Activated naive CD4-positive, alpha-beta T cell treated with Interleukin-2 at 50 U/mL for 16 hours (primary cell): ENCODE results near the gene NPHP1.
"Not testable (repeated sequence)": the region's sequence is repeated elsewhere in the genome, so short reads cannot be mapped to it uniquely, and the experiment has no call there.

ENCODE experiments used
- DNase-seq: peaks from one replicate; pipeline ENCODE4 v3.0.0-alpha.2; 2020

NPHP1 gene

DNA sequence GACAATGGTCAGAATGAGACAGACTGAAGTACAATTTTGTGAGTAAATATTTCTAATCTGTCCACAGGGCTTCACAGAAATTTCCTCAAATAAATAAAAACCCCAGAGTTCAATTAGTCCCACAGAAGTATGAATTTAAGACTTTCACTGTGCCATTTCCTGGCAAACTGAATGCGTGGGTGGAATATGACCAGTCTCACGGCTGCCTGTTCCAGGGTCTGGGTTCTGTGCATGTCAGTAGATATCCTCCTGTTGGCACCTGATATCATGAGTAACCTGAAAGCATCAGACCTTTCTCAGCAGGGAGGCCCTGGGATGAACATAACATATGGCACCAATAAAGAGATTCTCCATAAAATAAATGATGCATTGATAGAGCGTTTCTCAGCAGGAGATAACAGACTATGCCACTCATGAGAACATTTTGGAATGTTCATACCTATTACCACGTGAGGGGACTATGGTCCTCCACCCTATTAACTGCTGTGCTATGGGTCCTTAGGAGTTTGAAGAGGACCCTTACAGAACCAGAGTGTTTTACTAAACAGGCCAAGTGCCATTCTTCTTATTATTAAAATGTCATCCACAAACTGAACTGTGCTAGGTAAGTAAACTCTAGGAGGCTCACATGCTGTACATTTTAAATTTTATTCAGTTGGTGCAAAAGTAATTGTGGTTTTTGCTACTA, 78.6 kb downstream of the NPHP1 start:
- no peak for DNase-seq

DNA sequence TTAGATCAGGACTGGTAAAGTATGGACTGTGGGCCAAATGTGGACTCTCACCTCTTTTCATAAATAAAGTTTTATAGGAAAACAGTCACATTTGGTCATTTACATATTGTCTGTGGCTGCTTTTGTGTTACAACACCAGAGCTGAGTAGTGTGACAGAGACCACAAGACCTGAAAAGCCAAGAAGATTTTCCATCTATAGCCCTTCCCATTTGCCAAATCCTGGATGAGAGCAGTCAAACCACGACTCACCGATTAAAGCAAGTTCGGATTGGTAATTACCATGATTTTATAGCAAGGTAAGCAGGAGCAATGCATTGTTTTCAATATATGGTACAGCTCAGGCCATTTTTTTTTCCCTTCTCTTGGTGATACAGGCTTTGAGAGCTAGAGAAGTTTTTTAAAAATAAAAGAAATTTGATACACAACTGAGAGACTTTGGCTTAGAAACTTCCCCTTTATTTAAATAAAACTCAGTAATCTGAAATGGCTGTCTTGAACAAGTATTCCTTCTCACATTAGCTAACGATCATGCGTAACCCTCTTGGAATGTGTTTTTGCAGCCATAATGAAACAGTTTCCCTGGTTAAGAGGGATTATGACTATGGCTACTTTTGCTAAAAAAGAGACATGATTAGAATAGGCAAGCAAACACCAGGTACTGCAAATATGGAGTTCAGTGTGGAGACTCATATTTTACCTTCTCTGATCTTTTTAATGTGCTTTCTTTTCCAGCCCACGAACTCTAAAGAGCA, 79.7 kb downstream of the NPHP1 start:
- no peak for DNase-seq

DNA sequence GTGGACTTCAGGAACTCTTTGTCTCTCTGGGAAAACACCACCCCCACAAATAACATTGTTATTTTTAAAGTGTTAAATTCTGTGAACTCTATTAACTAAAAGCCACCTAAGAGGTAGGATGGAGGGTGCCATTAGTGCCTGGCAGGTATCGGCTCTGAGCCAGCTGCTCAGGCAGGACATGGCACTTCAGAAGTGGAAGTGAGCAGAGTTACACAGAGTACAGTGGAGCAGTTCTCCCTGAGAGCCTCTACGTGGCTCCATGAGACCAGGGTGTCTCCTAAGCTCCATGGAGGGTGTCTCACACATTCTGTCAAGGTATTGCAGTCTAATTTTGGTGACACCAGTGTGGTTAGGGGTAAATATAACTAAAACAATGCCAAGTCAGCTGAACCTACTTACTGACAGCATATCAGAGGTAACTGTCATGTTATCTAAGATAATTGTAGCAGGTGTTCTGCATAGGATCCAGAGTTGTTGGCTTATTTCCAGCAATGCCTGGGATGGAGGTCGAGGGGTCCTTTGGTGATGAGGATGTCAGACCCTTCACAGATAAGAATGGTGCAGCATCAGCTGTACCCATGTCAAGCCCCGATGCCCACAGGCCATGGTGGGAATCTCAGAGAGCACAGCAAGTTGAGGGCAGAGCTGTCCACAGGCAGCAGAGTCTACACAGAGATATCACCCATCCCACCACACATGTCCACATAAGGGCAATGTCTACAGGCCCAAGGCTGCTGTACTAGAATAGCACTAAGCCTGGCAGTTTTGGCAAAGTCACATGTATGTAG, 80.6 kb downstream of the NPHP1 start:
- DNase-seq, result no peak

DNA sequence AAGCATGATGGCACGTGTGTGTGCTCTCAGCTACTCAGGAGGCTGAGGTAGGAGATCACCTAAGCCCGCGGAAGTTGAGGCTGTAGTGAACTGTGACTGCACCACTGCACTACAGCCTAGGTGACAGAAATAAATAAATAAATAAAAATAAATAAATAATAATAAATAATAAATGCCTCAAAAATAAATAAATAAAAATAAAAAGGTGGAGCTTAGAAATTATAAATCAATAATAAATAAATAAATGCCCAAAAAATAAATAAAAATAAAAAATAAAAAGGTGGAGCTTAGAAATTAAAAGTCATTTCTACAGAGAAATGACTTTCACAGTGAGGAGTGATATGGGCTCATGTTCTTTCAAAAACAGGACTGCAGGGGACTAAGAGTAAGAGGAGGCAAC, 83.2 kb downstream of the NPHP1 start:
- DNase-seq, result no peak

DNA sequence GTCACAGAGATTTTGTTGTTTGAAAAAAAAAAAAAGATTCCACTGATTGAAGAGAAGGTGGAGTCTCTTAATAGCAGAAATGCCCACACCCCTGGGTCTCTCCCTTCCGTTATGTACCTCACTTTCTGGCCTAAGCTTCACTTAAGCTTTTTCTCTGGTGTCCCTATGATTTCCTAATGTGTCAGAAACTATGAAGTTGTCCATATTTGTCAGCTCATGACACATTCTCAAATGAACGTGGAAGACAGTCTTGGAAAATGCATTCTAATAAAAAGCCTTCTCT, 83.8 kb downstream of the NPHP1 start:
- DNase-seq, result no peak

DNA sequence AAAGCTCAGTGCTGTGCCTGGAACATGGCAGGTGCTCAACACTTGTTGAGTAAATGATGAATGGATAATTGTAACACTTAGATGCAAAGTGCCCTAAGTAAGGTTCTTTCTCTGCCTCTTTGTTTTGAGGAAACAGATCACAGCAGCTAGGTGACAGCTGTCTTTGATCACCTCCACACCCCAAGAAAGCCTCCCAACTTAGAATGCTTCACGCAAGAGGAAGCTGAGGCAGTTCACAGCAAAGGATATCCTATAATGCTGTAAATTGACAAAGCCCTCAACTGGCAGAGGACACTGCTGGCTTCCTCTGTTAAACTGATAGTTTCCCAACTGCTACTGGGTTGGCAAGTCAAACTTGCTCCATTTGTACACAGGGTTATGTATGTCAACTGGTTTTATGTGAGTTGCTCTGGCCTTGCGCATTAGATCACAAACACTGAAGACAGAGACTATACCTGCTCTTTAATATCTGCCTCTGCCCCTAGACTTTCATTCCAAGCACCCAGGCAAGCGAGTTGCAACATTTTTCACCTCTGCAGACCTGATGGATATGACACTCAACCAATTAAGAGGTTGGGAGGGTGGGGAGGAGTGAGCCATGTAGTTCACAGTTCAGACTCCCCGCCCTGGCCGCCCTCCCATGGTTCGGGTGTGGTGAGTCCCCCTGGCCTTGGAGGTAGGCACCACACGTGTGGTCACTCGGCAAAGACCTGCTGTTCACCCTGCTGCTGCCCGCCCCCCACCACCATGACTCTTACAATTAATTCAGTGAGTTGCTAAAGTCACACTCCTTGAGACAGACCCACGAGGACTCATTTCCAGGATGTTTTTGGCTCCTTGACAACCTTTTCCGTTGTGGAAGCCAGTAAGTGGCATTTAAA, 84.4 kb downstream of the NPHP1 start:
- no peak for DNase-seq

DNA sequence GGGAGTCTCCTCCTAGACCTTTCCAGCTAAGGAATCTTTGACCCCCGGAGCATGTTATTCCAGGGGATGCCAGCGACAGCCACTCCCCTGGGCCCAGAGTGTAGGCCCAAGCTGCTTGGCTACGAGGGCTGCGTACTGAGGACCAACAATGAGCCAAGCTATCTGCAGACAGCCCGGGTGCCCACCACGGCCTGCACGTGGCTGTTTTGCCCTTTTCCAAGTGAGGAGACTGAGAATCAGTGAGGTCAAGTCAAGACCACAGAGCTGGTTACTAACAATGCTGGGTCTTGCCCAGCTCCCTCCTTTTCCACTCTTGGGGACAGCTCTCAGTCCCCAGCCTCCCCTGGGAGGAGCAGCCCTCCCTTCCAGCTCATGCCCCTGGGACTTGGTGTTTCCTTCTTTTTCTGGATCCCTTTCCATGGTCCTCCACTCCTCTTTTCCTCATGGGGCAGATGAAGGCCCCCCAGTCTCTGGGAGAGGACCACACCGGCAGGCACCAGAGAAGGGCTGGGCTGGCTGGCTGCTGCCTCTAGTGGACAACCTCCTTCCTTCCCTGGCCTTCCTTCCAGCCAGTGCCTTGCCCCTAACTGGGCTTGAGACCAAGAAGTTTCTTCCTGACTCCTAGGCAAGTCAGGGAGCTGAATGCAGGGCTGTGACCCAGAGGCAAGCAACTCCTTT, 88.6 kb downstream of the NPHP1 start:
- no peak for DNase-seq

DNA sequence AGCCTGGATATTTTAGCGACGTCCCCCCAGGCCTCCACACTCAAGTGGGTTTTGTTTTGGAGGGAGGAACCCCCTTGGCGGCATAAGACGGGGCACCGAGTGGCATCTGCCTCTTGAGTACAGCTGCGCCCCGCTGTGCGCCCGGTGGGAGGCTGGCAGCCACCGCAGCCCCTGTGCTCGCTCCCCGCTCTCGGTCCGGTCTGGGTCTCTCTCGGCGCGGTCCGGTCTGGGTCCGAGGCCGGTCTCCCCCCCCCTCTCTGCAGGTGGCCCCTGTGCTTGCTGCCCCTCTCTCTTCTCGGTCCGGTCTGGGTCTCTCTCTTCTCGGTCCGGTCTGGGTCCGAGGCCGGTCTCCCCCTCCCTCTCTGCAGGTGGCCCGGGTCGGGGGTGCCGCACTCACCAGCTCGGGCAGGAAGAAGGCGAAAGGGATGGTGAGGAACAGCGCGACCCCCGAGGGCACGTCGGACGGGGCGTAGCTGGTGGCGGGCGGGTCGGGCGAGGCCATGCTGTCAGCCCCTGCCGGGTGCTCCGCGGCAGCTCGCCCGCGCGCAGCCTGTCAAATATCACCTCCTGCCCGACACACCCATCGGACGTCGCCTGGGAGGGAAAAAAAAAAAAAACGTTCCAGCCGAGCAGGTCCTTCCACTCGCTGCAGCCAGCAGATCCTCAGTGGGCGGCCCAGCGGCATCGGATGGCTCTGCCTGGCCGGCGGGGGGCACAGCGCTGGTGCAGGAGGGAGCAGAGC, 89.4 kb downstream of the NPHP1 start, which contains the start of gene MALL:
Gene MALL (minus strand): TSS at position 532 of the 742 bp plus-strand sequence. CDS start 30 bp downstream, at position 502.
- DNase-seq, result no peak

DNA sequence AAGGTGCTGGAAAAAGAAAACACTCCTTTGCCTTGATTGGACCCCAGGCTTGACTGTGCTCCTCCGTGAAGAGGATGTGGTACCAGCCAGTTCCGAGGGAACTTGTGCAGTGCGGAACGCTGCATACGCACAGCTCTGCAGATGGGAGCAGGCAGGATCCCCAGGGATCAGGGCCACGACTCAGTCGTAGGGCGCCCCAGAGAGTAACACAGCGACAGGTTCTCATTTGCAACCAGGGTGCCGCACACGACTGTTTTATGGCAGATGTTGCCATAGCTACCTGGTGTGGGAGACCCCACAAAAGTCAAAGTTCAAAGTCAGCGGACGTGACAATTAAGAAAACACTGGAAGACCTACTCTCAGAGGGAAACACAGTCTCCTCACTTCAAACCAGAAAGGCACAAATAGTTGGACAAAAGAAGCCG, 90.0 kb downstream of the NPHP1 start:
- DNase-seq, result no peak

DNA sequence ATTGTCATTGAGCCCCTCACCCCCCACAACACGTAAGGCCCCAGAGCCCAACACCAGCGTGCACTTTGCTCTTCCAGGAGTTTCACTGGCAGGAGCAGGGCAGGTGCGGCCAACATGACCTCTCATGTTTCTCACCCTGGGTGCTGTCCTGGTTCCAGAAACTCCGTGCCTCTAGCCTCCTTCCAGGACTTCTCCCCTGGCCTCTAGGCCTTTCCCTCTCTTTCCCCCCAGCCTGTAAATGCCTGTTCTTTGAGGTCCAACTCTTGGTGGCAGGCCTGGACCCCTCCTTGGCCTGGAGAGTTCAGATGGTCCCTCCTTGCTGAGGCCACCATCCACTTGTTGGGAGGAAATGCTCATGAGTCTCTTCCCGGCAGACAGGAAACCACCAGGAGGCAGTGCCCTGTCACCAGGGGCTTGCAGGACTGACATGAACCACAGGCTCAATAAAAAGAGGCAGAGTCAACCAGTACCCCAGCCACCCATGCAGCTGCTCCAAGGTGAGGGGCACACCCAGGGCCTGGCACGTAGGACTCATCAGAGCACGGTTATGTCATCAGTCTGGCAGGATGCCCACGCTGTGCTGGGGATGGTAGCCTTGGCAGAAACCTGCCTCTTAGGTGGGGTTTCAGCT, 90.7 kb downstream of the NPHP1 start:
- DNase-seq, result no peak

DNA sequence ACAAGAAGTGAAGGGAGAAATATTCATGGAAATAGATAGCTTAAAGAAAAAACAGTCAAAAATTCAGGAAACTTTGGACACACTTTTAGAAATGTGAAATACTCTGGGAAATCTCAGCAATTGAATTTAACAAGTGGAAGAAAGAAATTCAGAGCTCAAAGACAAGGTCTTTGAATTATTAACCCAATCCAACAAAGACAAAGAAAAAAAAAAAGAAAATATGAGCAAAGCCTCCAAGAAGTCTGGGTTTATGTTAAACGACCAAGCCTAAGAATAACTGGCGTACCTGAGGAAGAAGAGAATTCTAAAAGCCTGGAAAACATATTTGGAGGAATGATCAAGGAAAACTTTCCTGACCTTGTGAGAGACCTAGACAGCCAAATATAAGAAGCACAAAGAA, 96.5 kb downstream of the NPHP1 start:
- DNase-seq, result not testable (repeated sequence)

DNA sequence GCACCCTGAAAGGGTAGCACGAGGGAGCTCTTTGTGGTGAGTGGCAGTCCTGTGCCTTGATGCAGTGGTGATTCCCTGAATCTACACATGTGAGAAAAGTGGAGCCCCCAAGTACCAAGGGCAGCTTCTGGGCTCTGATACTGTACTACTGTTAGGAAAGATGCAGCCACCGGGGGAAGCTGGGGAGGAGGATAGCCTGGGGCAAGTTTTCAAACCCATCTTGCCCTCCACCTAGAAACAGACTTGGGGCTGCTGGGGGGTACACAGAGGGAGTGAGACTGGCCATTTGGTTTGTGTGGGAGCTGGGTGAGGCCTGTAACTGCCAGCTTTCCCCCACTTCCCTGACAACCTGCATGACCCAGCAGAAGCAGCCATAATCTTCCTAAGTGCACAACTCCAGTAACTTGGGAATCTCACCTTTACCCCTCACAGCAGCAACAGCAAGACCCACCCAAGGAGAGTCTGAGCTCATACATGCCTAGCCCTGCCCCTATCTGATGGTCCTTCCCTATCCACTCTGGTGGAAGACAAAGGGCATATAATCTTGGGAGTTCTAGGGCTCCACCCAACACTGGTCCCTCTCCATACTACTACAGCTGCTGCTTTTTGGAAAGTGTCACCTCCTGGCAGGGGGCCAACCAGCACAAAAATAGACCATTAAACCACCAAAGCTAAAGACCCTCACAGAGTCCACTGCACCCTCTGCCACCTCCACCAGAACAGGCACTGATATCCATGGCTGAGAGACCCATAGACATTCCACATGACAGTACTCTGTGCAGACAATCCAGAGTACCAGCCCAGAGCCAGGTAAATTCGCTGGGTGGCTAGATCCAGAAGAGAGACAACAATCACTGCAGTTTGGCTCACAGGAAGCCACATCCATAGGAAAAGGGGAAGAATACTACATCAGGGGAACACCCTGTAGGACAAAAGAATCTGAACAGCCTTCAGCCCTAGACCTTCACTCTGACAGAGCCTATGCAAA, 97.4 kb downstream of the NPHP1 start:
- DNase-seq, result no peak

DNA sequence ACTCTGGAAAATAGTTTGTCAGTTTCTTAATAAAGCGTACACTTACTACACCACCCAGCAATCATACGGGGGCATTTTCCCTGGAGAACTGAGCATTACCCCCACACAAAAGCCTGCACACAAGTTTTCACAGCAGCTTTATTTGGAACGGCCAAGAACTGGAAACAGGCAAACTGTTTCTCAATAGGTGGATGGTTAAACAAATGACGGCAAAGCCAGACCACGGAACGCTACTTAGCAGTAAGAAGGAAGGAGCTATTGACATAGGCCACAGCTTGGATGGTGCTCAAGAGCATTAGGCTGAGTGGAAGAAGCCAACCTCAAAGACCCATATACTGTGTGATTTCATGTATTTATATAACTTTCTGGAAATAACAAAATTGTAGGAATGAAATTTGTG, 98.2 kb downstream of the NPHP1 start:
- no peak for DNase-seq

DNA sequence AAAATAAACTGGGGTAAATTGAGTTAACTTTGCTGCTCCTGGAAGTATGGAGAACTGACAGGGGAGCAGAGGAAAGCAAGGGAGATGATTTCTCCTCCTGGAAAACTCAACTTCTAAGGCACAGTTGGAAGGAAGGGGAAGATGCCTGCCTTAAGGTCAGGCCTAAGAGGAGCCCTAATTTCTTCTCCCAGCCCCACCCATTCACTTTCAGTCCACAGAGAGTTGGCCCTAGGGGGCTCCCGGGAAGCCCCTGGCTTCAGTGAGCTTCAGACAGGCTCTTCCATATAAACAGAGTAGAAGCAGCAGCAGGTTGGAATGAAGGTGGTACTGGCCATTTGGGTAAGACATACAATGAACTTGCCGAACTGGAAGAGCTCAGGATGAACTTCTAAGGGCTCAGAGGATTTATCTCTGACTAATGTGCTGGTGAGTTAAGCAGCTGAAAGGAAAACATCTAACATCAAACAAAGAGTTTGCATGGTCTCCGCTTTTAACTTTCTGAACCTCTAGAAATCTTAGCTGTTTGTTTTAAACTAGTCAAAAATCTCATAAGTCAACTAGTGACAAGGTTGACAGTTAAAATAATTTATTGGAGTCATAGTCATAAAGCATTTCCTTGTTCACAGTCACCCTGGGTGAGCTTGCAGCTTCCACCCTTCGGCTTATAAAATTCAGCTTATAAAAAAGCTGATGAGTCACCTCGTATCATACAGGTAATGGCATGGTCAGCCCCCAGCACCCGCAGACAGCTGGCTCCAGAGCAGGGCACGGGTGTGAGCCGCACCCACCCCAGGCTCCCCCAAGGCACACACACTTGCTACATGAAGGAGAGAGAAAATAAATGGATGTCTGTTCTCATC, 99.0 kb downstream of the NPHP1 start:
- no peak for DNase-seq

DNA sequence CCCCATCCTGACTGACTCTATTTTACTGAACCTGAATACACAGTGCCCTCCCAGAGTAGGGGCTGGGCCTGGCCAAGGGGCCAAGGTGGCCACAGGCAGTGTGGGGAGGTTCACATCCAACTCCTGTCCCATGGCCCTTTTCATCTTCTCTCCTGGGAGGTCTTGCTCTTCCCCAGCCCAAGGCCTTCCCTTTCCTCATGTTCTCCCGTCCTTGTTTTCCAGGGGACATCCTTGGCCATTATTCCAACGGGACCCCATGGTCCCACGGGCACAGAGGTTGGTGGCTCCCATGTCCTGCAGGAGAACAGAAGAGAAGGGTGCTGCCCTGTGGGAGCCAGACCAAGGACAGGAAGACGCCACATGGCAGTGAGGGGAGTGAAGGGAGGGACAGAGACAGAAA, 99.6 kb downstream of the NPHP1 start:
- no peak for DNase-seq

DNA sequence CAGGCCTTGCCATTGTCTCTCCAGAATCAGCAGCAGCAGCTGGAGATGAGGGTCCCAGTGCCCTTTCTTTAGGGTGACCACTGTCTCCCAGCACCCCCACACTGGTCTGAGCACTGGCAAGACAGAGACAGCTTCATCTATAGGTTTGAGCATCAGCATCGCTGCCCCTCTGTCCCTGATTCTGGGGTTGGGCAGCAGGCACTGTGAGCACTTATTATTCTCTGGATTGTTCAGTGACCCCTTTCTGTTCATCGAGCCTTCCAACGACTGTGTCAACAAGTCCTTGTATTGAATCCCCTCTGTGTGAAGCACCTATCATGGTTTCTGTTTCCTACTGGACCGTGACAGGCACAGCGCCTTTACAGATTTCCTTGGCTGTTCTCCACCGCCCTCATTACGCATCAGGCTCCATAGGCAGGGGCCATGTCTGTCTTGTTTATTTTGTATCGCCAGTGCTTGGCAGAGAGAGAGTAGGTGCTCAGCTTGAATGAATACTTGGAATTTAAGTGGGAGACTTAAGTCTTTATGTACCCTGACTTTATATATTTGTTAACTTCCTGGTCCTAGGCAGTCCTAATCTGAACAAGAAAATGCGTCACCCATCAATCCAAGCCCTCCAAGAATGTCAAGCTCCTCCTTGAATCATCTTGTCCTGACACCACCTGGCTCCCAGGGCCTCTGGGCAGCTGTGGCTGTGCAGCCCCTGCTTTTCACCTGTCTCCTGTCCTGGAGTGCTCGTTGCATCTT, 100.6 kb downstream of the NPHP1 start:
- no peak for DNase-seq

DNA sequence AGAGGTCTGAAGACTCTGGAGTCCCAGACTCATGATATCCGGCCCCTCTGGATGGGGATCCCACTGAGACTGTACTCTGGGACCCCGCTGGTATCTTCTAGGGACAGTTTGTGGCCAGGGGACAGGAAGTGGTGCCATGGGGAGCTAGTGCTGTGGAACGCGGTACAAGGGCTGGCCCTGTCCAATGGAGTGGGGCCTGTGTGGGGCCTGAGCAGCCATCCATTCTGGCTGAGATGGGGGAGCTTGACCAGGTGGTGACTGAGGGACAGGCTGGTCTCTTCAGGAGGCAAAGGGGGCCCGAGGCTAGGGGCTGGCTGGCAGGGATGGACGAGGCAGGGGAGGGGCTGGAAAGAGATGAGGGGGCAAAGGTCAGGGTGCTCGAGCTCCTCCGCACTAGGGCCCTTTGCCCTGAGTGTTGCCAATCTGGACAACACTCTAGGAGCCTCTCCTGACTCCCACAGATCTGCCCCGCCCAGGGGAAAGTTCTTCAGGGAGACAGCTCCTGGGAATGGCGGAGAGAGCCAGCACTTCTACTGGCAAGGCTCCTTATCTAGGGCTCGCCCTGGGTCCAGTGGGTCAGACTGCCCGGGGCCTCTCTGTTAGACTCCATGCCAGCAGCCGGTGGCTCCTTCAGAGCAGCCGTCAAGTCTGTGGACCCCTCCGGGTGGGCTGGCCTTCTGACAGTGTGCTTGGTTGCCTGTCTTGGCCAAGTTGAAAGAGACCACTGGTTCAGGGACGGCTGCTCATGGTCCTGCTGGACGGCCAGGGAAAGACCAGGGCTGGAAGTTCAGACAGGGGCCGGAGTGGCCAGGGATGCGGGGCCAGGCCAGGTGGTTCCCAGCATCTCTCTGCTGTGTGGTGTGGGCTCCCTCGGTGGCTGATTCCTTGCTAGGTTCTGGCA, 101.5 kb downstream of the NPHP1 start:
- no peak for DNase-seq
